SK-N-SH (cell line): ENCODE data around the gene STIM2.

Source experiments
- CTCF ChIP-seq: fragments of 200-600 bp; sonication (generic); IDR thresholded peaks from 2 replicates; pipeline ENCODE4 v1.6.1; 2017; ENCODE audit warnings: antibody characterized with exemption, mild to moderate bottlenecking, moderate library complexity
- ELF1 ChIP-seq: IDR thresholded peaks from 2 replicates; pipeline ENCODE4 v1.4.0; 2012
- EP300 ChIP-seq, 2 experiments: IDR thresholded peaks; 2 replicates each; pipeline versions ENCODE4 v1.4.0 to v1.6.1; 2012; ENCODE audit warnings: borderline replicate concordance in 1 of 2, low read depth in 1 of 2, low read length in 1 of 2
- JUND ChIP-seq: IDR thresholded peaks from 2 replicates; pipeline ENCODE4 v1.4.0; 2012
- POLR2AphosphoS5 ChIP-seq: IDR thresholded peaks from 2 replicates; pipeline ENCODE4 v1.6.1; 2012; ENCODE audit warnings: low read depth, low read length
- RAD21 ChIP-seq: IDR thresholded peaks from 2 replicates; pipeline ENCODE4 v1.6.1; 2012; ENCODE audit warnings: mild to moderate bottlenecking, low read length
- REST ChIP-seq: IDR thresholded peaks from 2 replicates; pipeline ENCODE4 v1.6.1; 2012; ENCODE audit warnings: mild to moderate bottlenecking, low read depth, low read length, moderate library complexity
- RFX5 ChIP-seq: IDR thresholded peaks from 2 replicates; pipeline ENCODE4 v1.6.1; 2012; ENCODE audit warnings: mild to moderate bottlenecking, improper control_type of control experiment, low read length
- SMC3 ChIP-seq: IDR thresholded peaks from 2 replicates; pipeline ENCODE4 v1.6.1; 2012; ENCODE audit warnings: low read depth, low read length, improper control_type of control experiment
- TAF1 ChIP-seq: IDR thresholded peaks from 2 replicates; pipeline ENCODE4 v1.6.1; 2012; ENCODE audit warnings: low read depth, mild to moderate bottlenecking, low read length, moderate library complexity, borderline replicate concordance
- USF2 ChIP-seq: fragments of 150-350 bp; IDR thresholded peaks from 2 replicates; pipeline ENCODE4 v1.6.1; 2017; ENCODE audit warnings: antibody characterized with exemption, low read length, low read depth, borderline replicate concordance

- TF ChIP-seq CTCF = no peak
- no peak for TF ChIP-seq RAD21
- TF ChIP-seq ELF1 = no peak
- TF ChIP-seq RFX5 = no peak
- TF ChIP-seq REST = no peak
- no peak for TF ChIP-seq SMC3
- no peak for TF ChIP-seq JUND
- no peak for TF ChIP-seq EP300 (IDR thresholded peaks at IDR 0.05; ENCODE audit: borderline replicate concordance in 1 of 2, low read depth in 1 of 2, low read length in 1 of 2)
- TF ChIP-seq POLR2AphosphoS5 = no peak
- TF ChIP-seq USF2 = no peak
- TF ChIP-seq TAF1 = no peak
These were observed 10.1 kb upstream of the STIM2 start for GRCh38 chr4:26850528-26850927.
